DND-41 (cell line): ENCODE measurements around the gene KRT1.

Experiments
- CTCF ChIP-seq: IDR thresholded peaks from 2 replicates; pipeline ENCODE4 v1.5.1; 2012; ENCODE audit warnings: borderline replicate concordance, low read length, moderate library complexity, mild to moderate bottlenecking; ENCODE audit not compliant: poor library complexity, severe bottlenecking; ENCODE audit errors: extremely low read depth
- EZH2 ChIP-seq: IDR thresholded peaks from 3 replicates; pipeline ENCODE4 v1.6.1; 2012; ENCODE audit warnings: borderline replicate concordance, low read depth, mild to moderate bottlenecking, moderate library complexity, low read length, inconsistent platforms; ENCODE audit not compliant: severe bottlenecking

- TF ChIP-seq CTCF, result no peak
- TF ChIP-seq EZH2, result no peak
Observed at GRCh38 chr12:52726451-52726850, 46.2 kb upstream of the KRT1 start.
